ENCODE measurements around the gene TRAPPC1. TPM values are rescaled to one million over a fixed set of nuclear protein-coding genes. Genes with fewer than 3 reads are reported as not detected.
A peak's percentile ranks its signal among the peaks of the same experiment; 100 is the strongest.
"Not testable (repeated sequence)": the region's sequence is repeated elsewhere in the genome, so short reads cannot be mapped to it uniquely, and the experiment has no call there.

TRAPPC1 gene, protein sequence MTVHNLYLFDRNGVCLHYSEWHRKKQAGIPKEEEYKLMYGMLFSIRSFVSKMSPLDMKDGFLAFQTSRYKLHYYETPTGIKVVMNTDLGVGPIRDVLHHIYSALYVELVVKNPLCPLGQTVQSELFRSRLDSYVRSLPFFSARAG
- 100 to 1,000 TPM; 126 to 151 (median 146) TPM for polyA plus RNA-seq (ENCODE audit: insufficient read length in 3 of 3)
- long read RNA-seq, donor 1, transcript TRAPPC1-202 (5 exons, 759 nt), result minor isoform, 9 of 56 reads
- long read RNA-seq, donor 1, transcript TRAPPC1-201 (4 exons, 811 nt), result major isoform, 38 of 56 reads
- long read RNA-seq, donor 1, partial matches to known transcripts, result 0 of 56 reads
- long read RNA-seq, donor 1, other reads (novel, unspliced or antisense), result 6 of 56 reads
- long read RNA-seq, donor 2, transcript TRAPPC1-202 (5 exons, 759 nt), result minor isoform, 6 of 55 reads
- long read RNA-seq, donor 2, transcript TRAPPC1-201 (4 exons, 811 nt), result major isoform, 48 of 55 reads
- long read RNA-seq, donor 2, partial matches to known transcripts, result 0 of 55 reads
- long read RNA-seq, donor 2, other reads (novel, unspliced or antisense), result 0 of 55 reads
- long read RNA-seq, donor 3, transcript TRAPPC1-201 (4 exons, 811 nt), result major isoform, 89 of 115 reads
- long read RNA-seq, donor 3, transcript TRAPPC1-202 (5 exons, 759 nt), result minor isoform, 13 of 115 reads
- long read RNA-seq, donor 3, partial matches to known transcripts, result 7 of 115 reads
- long read RNA-seq, donor 3, other reads (novel, unspliced or antisense), result 6 of 115 reads
- long read RNA-seq, donor 4, transcript TRAPPC1-201 (4 exons, 811 nt), result major isoform, 43 of 53 reads
- long read RNA-seq, donor 4, transcript TRAPPC1-202 (5 exons, 759 nt), result minor isoform, 9 of 53 reads
- long read RNA-seq, donor 4, partial matches to known transcripts, result 0 of 53 reads
- long read RNA-seq, donor 4, other reads (novel, unspliced or antisense), result 0 of 53 reads
- long read RNA-seq, donor 5, result 0 reads
- long read RNA-seq, donor 6, transcript TRAPPC1-201 (4 exons, 811 nt), result major isoform, 53 of 66 reads
- long read RNA-seq, donor 6, transcript TRAPPC1-202 (5 exons, 759 nt), result minor isoform, 10 of 66 reads
- long read RNA-seq, donor 6, partial matches to known transcripts, result 0 of 66 reads
- long read RNA-seq, donor 6, other reads (novel, unspliced or antisense), result 0 of 66 reads
- long read RNA-seq, donor 7, transcript TRAPPC1-202 (5 exons, 759 nt), result minor isoform, 11 of 103 reads
- long read RNA-seq, donor 7, transcript TRAPPC1-201 (4 exons, 811 nt), result major isoform, 70 of 103 reads
- long read RNA-seq, donor 7, partial matches to known transcripts, result 13 of 103 reads
- long read RNA-seq, donor 7, other reads (novel, unspliced or antisense), result 6 of 103 reads
- long read RNA-seq, donor 8, result 0 reads
- long read RNA-seq, donor 9, transcript TRAPPC1-202 (5 exons, 759 nt), result minor isoform, 6 of 68 reads
- long read RNA-seq, donor 9, transcript TRAPPC1-201 (4 exons, 811 nt), result major isoform, 55 of 68 reads
- long read RNA-seq, donor 9, partial matches to known transcripts, result 0 of 68 reads
- long read RNA-seq, donor 9, other reads (novel, unspliced or antisense), result 6 of 68 reads
- long read RNA-seq, donor 10, transcript TRAPPC1-202 (5 exons, 759 nt), result minor isoform, 9 of 84 reads
- long read RNA-seq, donor 10, transcript TRAPPC1-201 (4 exons, 811 nt), result major isoform, 61 of 84 reads
- long read RNA-seq, donor 10, partial matches to known transcripts, result 6 of 84 reads
- long read RNA-seq, donor 10, other reads (novel, unspliced or antisense), result 5 of 84 reads
- long read RNA-seq, donor 11, transcript TRAPPC1-201 (4 exons, 811 nt), result major isoform, 28 of 39 reads
- long read RNA-seq, donor 11, transcript TRAPPC1-202 (5 exons, 759 nt), result minor isoform, 5 of 39 reads
- long read RNA-seq, donor 11, partial matches to known transcripts, result 6 of 39 reads
- long read RNA-seq, donor 11, other reads (novel, unspliced or antisense), result 0 of 39 reads
- long read RNA-seq, donor 12, transcript TRAPPC1-201 (4 exons, 811 nt), result major isoform, 29 of 33 reads
- long read RNA-seq, donor 12, partial matches to known transcripts, result 0 of 33 reads
- long read RNA-seq, donor 12, other reads (novel, unspliced or antisense), result 0 of 33 reads
- long read RNA-seq, donor 13, result 0 reads
- long read RNA-seq, donor 14, transcript TRAPPC1-201 (4 exons, 811 nt), result major isoform, 58 of 72 reads
- long read RNA-seq, donor 14, transcript TRAPPC1-202 (5 exons, 759 nt), result minor isoform, 9 of 72 reads
- long read RNA-seq, donor 14, partial matches to known transcripts, result 0 of 72 reads
- long read RNA-seq, donor 14, other reads (novel, unspliced or antisense), result 0 of 72 reads
- long read RNA-seq, donor 15, transcript TRAPPC1-202 (5 exons, 759 nt), result minor isoform, 9 of 37 reads
- long read RNA-seq, donor 15, transcript TRAPPC1-201 (4 exons, 811 nt), result major isoform, 27 of 37 reads
- long read RNA-seq, donor 15, partial matches to known transcripts, result 0 of 37 reads
- long read RNA-seq, donor 15, other reads (novel, unspliced or antisense), result 0 of 37 reads
- long read RNA-seq, donor 16, transcript TRAPPC1-202 (5 exons, 759 nt), result minor isoform, 29 of 159 reads
- long read RNA-seq, donor 16, transcript TRAPPC1-201 (4 exons, 811 nt), result major isoform, 115 of 159 reads
- long read RNA-seq, donor 16, partial matches to known transcripts, result 9 of 159 reads
- long read RNA-seq, donor 16, other reads (novel, unspliced or antisense), result 0 of 159 reads

- peak; percentile 95 to 100 (median 99) for DNase-seq (ENCODE audit: extremely low read depth in 1 of 11, low read depth in 9 of 11, low spot score in 4 of 11)
Measured at GRCh38 chr17:7931709-7932482, at the start of gene TRAPPC1, which contains the start of gene CNTROB. Gene TRAPPC1, minus strand, starts transcription at chr17:7931946. Its CDS starts 117 bp downstream, at chr17:7931829. Gene CNTROB, plus strand, starts transcription at chr17:7932206. Its CDS starts 874 bp downstream, at chr17:7933080.

GRCh38 chr17:7977805-7978204 lies 46.1 kb upstream of the TRAPPC1 start:
- DNase-seq (ENCODE audit: extremely low read depth in 1 of 11, low read depth in 9 of 11, low spot score in 4 of 11), result no peak

- DNase-seq (ENCODE audit: extremely low read depth in 1 of 11, low read depth in 9 of 11, low spot score in 4 of 11), result no peak
Measured at GRCh38 chr17:7977039-7977438, 45.3 kb upstream of the TRAPPC1 start.

DNA sequence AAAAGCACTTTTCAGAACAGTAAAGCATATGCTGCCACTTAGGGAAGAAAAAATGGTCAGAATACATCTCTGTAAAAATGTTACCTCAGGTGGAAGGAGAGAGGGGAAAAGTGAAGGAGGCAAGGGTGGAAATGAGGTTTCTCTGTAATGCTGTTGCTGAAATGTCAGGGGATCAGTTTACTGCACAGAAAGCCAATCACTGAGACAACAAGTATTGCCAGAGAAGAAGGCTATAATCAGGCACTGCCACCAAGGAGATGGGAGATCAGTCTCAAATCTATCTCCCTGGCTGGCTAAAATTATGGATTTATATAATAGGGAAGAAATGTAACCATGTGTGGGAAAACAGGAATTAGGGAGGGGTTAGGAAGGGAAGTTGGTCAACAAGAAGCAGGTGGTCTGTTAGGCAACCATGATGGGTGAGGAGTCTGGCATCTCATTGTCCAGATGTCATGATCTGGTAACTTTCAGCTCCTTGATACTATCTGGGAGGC lies 42.9 kb upstream of the TRAPPC1 start:
- DNase-seq (ENCODE audit: extremely low read depth in 1 of 11, low read depth in 9 of 11, low spot score in 4 of 11), result no peak

GRCh38 chr17:7972131-7972785 lies 40.5 kb upstream of the TRAPPC1 start:
- DNase-seq (ENCODE audit: extremely low read depth in 1 of 11, low read depth in 9 of 11, low spot score in 4 of 11), result no peak

DNA sequence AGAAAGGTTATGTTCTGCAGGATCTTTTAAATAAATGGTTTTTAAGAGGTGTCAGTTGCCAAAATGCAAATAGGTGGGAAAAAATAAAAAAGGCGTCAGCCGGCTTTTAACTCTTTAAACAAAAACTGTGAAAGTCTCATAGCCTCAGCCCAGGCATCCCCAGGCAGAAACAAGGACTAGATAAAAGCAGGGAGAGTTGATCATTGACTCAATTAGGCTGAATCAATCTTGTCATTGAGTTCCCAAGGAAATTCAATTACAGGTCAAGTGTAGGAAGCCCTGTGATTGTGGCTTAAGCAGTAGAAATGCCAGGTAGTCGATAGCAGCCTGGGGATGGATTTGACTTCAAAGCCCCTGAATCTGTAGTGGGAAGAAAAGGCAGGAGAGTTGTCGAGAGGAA lies 39.9 kb upstream of the TRAPPC1 start:
- no peak for DNase-seq (ENCODE audit: extremely low read depth in 1 of 11, low read depth in 9 of 11, low spot score in 4 of 11)

- DNase-seq (ENCODE audit: extremely low read depth in 1 of 11, low read depth in 9 of 11, low spot score in 4 of 11), result no peak
Measured at GRCh38 chr17:7969433-7969832, 37.7 kb upstream of the TRAPPC1 start.

GRCh38 chr17:7967751-7968150 lies 36.0 kb upstream of the TRAPPC1 start:
- no peak for DNase-seq (ENCODE audit: extremely low read depth in 1 of 11, low read depth in 9 of 11, low spot score in 4 of 11)

GRCh38 chr17:7961421-7961820 lies 29.7 kb upstream of the TRAPPC1 start:
- DNase-seq (ENCODE audit: extremely low read depth in 1 of 11, low read depth in 9 of 11, low spot score in 4 of 11), result no peak

GRCh38 chr17:7959503-7960253 lies 27.9 kb upstream of the TRAPPC1 start:
- no peak for DNase-seq (ENCODE audit: extremely low read depth in 1 of 11, low read depth in 9 of 11, low spot score in 4 of 11)

DNA sequence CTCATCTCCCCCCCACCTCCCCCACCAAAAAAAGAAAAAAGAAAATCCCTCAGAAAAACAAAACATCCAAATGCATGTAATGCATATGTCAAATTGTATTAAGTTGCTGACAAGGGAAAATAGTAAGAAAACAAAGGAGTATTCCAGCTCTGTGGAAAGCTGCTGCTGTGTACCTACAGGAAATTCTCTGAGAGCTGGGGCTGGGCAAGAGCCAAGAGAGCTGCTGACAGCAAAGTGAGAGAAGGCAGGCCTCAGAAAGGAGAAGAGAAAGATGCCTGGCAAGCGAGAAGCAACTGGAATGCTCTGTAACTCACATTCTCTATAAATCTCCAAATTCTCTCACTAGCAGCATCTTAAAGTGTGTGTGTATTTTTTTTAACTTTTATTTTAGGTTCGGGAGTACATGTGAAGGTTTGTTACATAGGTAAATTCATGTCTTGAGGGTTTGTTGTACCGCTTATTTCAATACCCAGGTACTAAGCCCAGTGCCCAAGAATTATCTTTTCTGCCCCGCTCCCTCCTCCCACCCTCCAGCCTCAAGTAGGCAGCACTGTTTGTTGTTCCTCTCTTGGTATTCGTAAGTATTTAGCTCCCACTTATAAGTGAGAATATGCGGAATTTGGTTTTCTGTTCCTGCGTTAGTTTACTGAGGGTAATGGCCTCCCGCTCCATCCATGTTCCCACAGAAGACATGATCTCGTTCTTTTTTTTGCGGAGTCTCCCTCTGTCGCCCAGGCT lies 24.7 kb upstream of the TRAPPC1 start:
- peak in 6 of 11 donors; percentile 13 to 38 (median 16) for DNase-seq (ENCODE audit: extremely low read depth in 1 of 11, low read depth in 9 of 11, low spot score in 4 of 11)

DNA sequence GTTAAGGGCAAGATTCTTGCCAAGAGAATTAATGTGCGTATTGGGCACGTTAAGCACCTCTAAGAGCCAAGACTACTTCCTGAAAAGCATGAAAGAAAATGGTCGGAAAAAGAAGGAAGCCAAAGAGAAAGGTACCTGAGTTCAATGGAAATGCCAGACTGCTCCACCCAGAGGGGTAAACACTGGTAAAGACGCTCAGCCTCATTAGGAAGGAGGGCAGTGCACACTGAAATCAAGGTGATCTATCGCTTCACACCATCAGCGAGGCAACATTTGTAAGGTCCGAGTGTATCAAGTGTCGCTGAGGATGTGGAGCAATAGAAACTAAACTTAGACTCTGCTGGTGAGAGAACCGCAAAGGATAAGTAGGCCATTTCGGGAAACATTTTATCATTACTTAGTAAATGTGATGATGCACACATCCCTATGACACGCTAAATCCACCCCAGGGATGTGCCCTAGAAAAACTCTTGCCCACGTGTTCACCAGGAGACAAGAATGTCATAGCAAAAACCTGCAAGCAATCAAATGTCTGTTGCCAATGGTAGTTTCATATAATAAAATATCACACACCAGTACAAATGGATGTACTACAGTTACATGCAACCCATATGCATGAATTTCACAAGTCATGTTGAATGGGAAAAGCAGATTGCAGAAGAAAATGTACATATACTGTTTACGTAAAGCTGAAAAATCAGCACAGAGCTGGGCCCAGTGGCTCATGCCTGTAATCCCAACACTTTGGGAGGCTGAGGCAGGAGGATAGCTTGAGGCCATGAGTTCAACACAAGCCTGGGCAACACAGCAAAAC lies 23.9 kb upstream of the TRAPPC1 start:
- no peak for DNase-seq (ENCODE audit: extremely low read depth in 1 of 11, low read depth in 9 of 11, low spot score in 4 of 11)

DNA sequence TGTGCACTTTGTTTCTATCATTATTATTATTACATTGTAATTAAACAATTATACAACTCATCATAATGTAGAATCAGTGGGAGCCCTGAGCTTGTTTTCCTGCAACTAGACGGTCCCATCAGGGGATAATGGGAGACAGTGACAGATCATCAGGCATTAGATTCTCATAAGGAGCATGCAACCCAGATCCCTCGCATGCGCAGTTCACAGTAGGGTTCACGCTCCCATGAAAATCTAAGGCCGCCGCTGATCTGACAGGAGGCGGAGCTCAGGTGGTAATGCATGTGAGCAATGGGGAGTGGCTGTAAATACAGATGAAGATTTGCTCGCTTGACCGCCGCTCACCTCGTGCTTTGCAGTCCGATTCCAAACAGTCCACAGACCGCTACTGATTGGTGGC lies 21.5 kb upstream of the TRAPPC1 start:
- not testable (repeated sequence) for DNase-seq (ENCODE audit: extremely low read depth in 1 of 11, low read depth in 9 of 11, low spot score in 4 of 11)
